ENCODE data around the gene KRT85. TPM values are rescaled to one million over a fixed set of nuclear protein-coding genes. Genes with fewer than 3 reads are reported as not detected.
A peak's percentile ranks its signal among the peaks of the same experiment; 100 is the strongest.

The KRT85 gene
- total RNA-seq, 1 donor from 2014 or later, result not detected

DNA sequence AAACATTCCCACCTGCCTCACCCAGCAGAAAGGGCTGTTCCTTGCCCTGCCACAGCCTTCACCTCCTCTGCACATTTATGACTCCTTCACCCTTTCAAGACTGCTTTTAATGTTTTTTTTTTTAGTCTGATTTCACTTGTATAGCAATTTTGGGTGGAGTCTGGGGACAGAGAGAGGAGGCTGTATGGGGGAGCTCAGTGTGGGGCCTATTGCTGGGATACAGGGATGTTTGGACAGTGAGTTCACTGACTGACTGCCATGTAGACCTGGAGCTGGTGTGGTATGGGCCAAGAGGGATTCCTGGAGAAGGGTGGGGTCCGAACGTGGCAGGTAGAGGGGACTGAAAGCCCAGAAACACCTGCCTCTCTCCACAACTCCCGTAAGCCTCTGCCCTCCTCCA is 1.9 kb upstream of the KRT85 start:
- H3K9me3 Mint-ChIP-seq, result no peaks in the 10 kb centered on the region
- Histone ChIP-seq H3K9ac (no peak overlapping the region), H3K27ac (no peak overlapping the region), H2AFZ (replicated peaks) (no peak overlapping the region), H3K9me3 (ENCODE audit: low read depth) (no peaks in the 10 kb centered on the region), H3K4me2 (no peak overlapping the region), H3K79me2 (ENCODE audit: low read depth) (no peaks in the 10 kb centered on the region), H3F3A (ENCODE audit: low read depth) (no peaks in the 10 kb centered on the region), H3K36me3 (no peaks in the 10 kb centered on the region), H3K4me3 (no peak overlapping the region), H3K27me3 (no peaks in the 10 kb centered on the region), H3K4me1 (no peaks in the 10 kb centered on the region), H4K20me1 (ENCODE audit: low read depth) (no peaks in the 10 kb centered on the region)
- H3K4me3 Mint-ChIP-seq, result no peak overlapping the region
- no peak overlapping the region for H3K27ac Mint-ChIP-seq
- TF ChIP-seq, protein P1, sequence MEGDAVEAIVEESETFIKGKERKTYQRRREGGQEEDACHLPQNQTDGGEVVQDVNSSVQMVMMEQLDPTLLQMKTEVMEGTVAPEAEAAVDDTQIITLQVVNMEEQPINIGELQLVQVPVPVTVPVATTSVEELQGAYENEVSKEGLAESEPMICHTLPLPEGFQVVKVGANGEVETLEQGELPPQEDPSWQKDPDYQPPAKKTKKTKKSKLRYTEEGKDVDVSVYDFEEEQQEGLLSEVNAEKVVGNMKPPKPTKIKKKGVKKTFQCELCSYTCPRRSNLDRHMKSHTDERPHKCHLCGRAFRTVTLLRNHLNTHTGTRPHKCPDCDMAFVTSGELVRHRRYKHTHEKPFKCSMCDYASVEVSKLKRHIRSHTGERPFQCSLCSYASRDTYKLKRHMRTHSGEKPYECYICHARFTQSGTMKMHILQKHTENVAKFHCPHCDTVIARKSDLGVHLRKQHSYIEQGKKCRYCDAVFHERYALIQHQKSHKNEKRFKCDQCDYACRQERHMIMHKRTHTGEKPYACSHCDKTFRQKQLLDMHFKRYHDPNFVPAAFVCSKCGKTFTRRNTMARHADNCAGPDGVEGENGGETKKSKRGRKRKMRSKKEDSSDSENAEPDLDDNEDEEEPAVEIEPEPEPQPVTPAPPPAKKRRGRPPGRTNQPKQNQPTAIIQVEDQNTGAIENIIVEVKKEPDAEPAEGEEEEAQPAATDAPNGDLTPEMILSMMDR (IDR thresholded peaks at IDR 0.05), result no peak
- TF ChIP-seq EZH2phosphoT487 (IDR thresholded peaks at IDR 0.05) (no peak), EZH2 (IDR thresholded peaks at IDR 0.05) (no peak)
- H3K4me1 Mint-ChIP-seq, result peaks cover 15% of the 10 kb centered on the region
- DNase-seq (ENCODE audit: low spot score), result no peak
- H3K27me3 Mint-ChIP-seq (ENCODE audit: insufficient read depth, low read depth), result peaks cover 11% of the 10 kb centered on the region
- H3K36me3 Mint-ChIP-seq, result no peaks in the 10 kb centered on the region

DNA sequence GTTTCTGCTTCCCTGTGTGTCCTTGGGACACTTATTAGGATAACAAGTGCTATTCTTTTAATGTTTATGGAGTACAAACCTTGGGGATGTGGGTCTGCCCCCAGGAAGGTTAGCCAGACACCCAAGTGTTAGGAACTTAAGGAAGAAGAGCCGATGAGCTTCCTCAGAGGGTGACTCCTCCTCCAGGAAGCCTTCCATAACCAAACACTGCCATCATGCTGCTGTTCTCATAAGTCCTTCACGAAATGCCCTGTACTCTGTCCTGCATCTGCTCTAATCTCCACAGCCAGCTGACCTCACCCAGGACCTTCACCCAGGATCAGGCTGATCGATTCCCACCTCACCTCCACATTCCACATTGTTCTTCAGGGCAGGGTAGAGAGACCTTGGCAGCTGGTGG is 1.2 kb upstream of the KRT85 start:
- Mint-ChIP-seq H3K36me3 (no peaks in the 10 kb centered on the region), H3K4me3 (no peak overlapping the region), H3K9me3 (no peaks in the 10 kb centered on the region), H3K27me3 (ENCODE audit: insufficient read depth, low read depth) (peaks cover 16% of the 10 kb centered on the region), H3K4me1 (peaks cover 15% of the 10 kb centered on the region), H3K27ac (peak overlapping the region; percentile 80)
- TF ChIP-seq EZH2phosphoT487 (IDR thresholded peaks at IDR 0.05) (no peak), EZH2 (IDR thresholded peaks at IDR 0.05) (no peak)
- TF ChIP-seq, protein P1 (IDR thresholded peaks at IDR 0.05), result no peak
- Histone ChIP-seq H3F3A (ENCODE audit: low read depth) (no peaks in the 10 kb centered on the region), H3K4me3 (no peak overlapping the region), H2AFZ (replicated peaks) (no peak overlapping the region), H3K79me2 (ENCODE audit: low read depth) (no peaks in the 10 kb centered on the region), H3K9ac (no peak overlapping the region), H3K4me1 (no peaks in the 10 kb centered on the region), H3K9me3 (ENCODE audit: low read depth) (no peaks in the 10 kb centered on the region), H3K36me3 (no peaks in the 10 kb centered on the region), H3K27ac (no peak overlapping the region), H3K4me2 (no peak overlapping the region), H3K27me3 (no peaks in the 10 kb centered on the region), H4K20me1 (ENCODE audit: low read depth) (no peaks in the 10 kb centered on the region)
- DNase-seq (ENCODE audit: low spot score), result no peak

DNA sequence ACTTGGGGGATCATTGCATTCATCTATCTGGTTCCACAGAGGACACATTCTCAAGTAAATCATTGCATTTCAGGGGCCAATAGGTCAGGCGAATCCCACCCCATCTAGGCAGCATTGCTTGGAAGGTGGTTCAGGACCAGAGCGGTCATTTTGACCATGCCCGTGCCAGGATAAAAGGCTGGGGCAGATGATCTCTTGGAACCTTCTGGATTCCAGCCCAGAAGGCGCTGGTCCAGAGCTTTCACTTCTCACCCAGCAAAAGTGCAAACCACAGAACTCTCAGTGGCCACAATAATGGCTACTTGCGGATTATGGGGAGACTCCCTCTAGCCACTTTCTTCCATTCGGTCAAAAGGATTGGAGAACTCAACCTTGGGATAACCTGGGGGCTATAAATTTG is 595 bp upstream of the KRT85 start:
- Histone ChIP-seq H2AFZ (replicated peaks) (no peak overlapping the region), H3K27ac (no peak overlapping the region), H3K79me2 (ENCODE audit: low read depth) (no peaks in the 10 kb centered on the region), H3K9me3 (ENCODE audit: low read depth) (no peaks in the 10 kb centered on the region), H3K4me3 (no peak overlapping the region), H4K20me1 (ENCODE audit: low read depth) (no peaks in the 10 kb centered on the region), H3K4me2 (no peak overlapping the region), H3K4me1 (no peaks in the 10 kb centered on the region), H3F3A (ENCODE audit: low read depth) (no peaks in the 10 kb centered on the region), H3K36me3 (no peaks in the 10 kb centered on the region), H3K9ac (no peak overlapping the region), H3K27me3 (no peaks in the 10 kb centered on the region)
- Mint-ChIP-seq H3K27me3 (ENCODE audit: insufficient read depth, low read depth) (peaks cover 17% of the 10 kb centered on the region), H3K36me3 (no peaks in the 10 kb centered on the region), H3K4me1 (peaks cover 15% of the 10 kb centered on the region), H3K27ac (no peak overlapping the region), H3K4me3 (no peak overlapping the region), H3K9me3 (no peaks in the 10 kb centered on the region)
- DNase-seq (ENCODE audit: low spot score), result no peak
- no peak for TF ChIP-seq EZH2 (IDR thresholded peaks at IDR 0.05)
- TF ChIP-seq EZH2phosphoT487 (IDR thresholded peaks at IDR 0.05), result no peak
- TF ChIP-seq, protein P1 (IDR thresholded peaks at IDR 0.05), result no peak

All from neural progenitor cell (in vitro differentiated cells).